ENCODE data around the gene HSDL1. TPM values are rescaled to one million over a fixed set of nuclear protein-coding genes. Genes with fewer than 3 reads are reported as not detected.

Gene HSDL1
- total and polyA plus RNA-seq, 9 donors, result 14.8 to 20.3 (median 17.1) TPM

GRCh38 chr16:84084570-84085270 is 60.3 kb downstream of the HSDL1 start:
- WGBS (ENCODE audit: insufficient coverage), result 52% methylated on average over 10 of the region's 11 CpGs
- no peaks in the 10 kb centered on the region for H3K27me3 ChIP-seq (ENCODE audit: control insufficient read depth, insufficient read depth, low read length)
- H3K36me3 ChIP-seq (ENCODE audit: control insufficient read depth, insufficient read depth, low read length), result peaks cover 70% of the 10 kb centered on the region
- H3K9me3 ChIP-seq (replicated peaks; ENCODE audit: control insufficient read depth, low read depth, low read length), result no peaks in the 10 kb centered on the region
- no peaks in the 10 kb centered on the region for H3K4me1 ChIP-seq (ENCODE audit: control insufficient read depth, insufficient read depth, low read length)
- no peak overlapping the region for H3K27ac ChIP-seq (ENCODE audit: low read length)
- peak; percentile 37 for DNase-seq
- no peak overlapping the region for H3K4me3 ChIP-seq (ENCODE audit: low read length)

- WGBS (ENCODE audit: insufficient coverage), result 94% methylated on average over 9 of the region's 11 CpGs
- H3K4me1 ChIP-seq (ENCODE audit: control insufficient read depth, insufficient read depth, low read length), result no peaks in the 10 kb centered on the region
- peak; percentile 30 for DNase-seq
- no peaks in the 10 kb centered on the region for H3K27me3 ChIP-seq (ENCODE audit: control insufficient read depth, insufficient read depth, low read length)
- H3K4me3 ChIP-seq (ENCODE audit: low read length), result no peak overlapping the region
- no peak overlapping the region for H3K27ac ChIP-seq (ENCODE audit: low read length)
- H3K36me3 ChIP-seq (ENCODE audit: control insufficient read depth, insufficient read depth, low read length), result peaks cover 69% of the 10 kb centered on the region
- H3K9me3 ChIP-seq (replicated peaks; ENCODE audit: control insufficient read depth, low read depth, low read length), result no peaks in the 10 kb centered on the region
Measured at GRCh38 chr16:84082835-84083569, 62.0 kb downstream of the HSDL1 start.

- Histone ChIP-seq H3K36me3 (ENCODE audit: control insufficient read depth, insufficient read depth, low read length) (peaks cover 63% of the 10 kb centered on the region), H3K9me3 (replicated peaks; ENCODE audit: control insufficient read depth, low read depth, low read length) (no peaks in the 10 kb centered on the region), H3K27me3 (ENCODE audit: control insufficient read depth, insufficient read depth, low read length) (no peaks in the 10 kb centered on the region), H3K4me1 (ENCODE audit: control insufficient read depth, insufficient read depth, low read length) (no peaks in the 10 kb centered on the region), H3K27ac (ENCODE audit: low read length) (no peak overlapping the region), H3K4me3 (ENCODE audit: low read length) (no peak overlapping the region)
- DNase-seq, result no peak
- no CpG with 5 or more reads among the region's 6 CpGs for WGBS (ENCODE audit: insufficient coverage)
Measured at GRCh38 chr16:84082110-84082509, 62.9 kb downstream of the HSDL1 start.

GRCh38 chr16:84081446-84081989 is 63.5 kb downstream of the HSDL1 start:
- no peak for DNase-seq
- H3K4me3 ChIP-seq (ENCODE audit: low read length), result no peak overlapping the region
- 76% methylated on average over 5 of the region's 14 CpGs for WGBS (ENCODE audit: insufficient coverage)

GRCh38 chr16:84080813-84081212 is 64.2 kb downstream of the HSDL1 start:
- H3K4me3 ChIP-seq (ENCODE audit: low read length), result no peak overlapping the region
- no peaks in the 10 kb centered on the region for H3K27me3 ChIP-seq (ENCODE audit: control insufficient read depth, insufficient read depth, low read length)
- peaks cover 56% of the 10 kb centered on the region for H3K36me3 ChIP-seq (ENCODE audit: control insufficient read depth, insufficient read depth, low read length)
- DNase-seq, result no peak
- no peaks in the 10 kb centered on the region for H3K9me3 ChIP-seq (replicated peaks; ENCODE audit: control insufficient read depth, low read depth, low read length)
- WGBS (ENCODE audit: insufficient coverage), result 65% methylated on average over 5 of the region's 6 CpGs
- H3K4me1 ChIP-seq (ENCODE audit: control insufficient read depth, insufficient read depth, low read length), result no peaks in the 10 kb centered on the region
- H3K27ac ChIP-seq (ENCODE audit: low read length), result no peak overlapping the region

More at GRCh38 chr16:84081446-84081989, 63.5 kb downstream of the HSDL1 start:
- H3K4me1 ChIP-seq (ENCODE audit: control insufficient read depth, insufficient read depth, low read length), result no peaks in the 10 kb centered on the region
- no peak overlapping the region for H3K27ac ChIP-seq (ENCODE audit: low read length)
- H3K9me3 ChIP-seq (replicated peaks; ENCODE audit: control insufficient read depth, low read depth, low read length), result no peaks in the 10 kb centered on the region
- no peaks in the 10 kb centered on the region for H3K27me3 ChIP-seq (ENCODE audit: control insufficient read depth, insufficient read depth, low read length)
- H3K36me3 ChIP-seq (ENCODE audit: control insufficient read depth, insufficient read depth, low read length), result peaks cover 61% of the 10 kb centered on the region

GRCh38 chr16:84080378-84080777 is 64.6 kb downstream of the HSDL1 start:
- Histone ChIP-seq H3K36me3 (ENCODE audit: control insufficient read depth, insufficient read depth, low read length) (peaks cover 57% of the 10 kb centered on the region), H3K27ac (ENCODE audit: low read length) (no peak overlapping the region), H3K9me3 (replicated peaks; ENCODE audit: control insufficient read depth, low read depth, low read length) (no peaks in the 10 kb centered on the region), H3K4me3 (ENCODE audit: low read length) (no peak overlapping the region), H3K27me3 (ENCODE audit: control insufficient read depth, insufficient read depth, low read length) (no peaks in the 10 kb centered on the region), H3K4me1 (ENCODE audit: control insufficient read depth, insufficient read depth, low read length) (no peaks in the 10 kb centered on the region)
- WGBS (ENCODE audit: insufficient coverage), result 76% methylated on average over 8 of the region's 8 CpGs
- DNase-seq, result no peak

GRCh38 chr16:84079664-84080063 is 65.3 kb downstream of the HSDL1 start:
- peaks cover 61% of the 10 kb centered on the region for H3K36me3 ChIP-seq (ENCODE audit: control insufficient read depth, insufficient read depth, low read length)
- H3K4me3 ChIP-seq (ENCODE audit: low read length), result no peak overlapping the region
- WGBS (ENCODE audit: insufficient coverage), result 96% methylated on average over 6 of the region's 6 CpGs
- no peaks in the 10 kb centered on the region for H3K4me1 ChIP-seq (ENCODE audit: control insufficient read depth, insufficient read depth, low read length)
- H3K9me3 ChIP-seq (replicated peaks; ENCODE audit: control insufficient read depth, low read depth, low read length), result no peaks in the 10 kb centered on the region
- no peak for DNase-seq
- H3K27ac ChIP-seq (ENCODE audit: low read length), result no peak overlapping the region
- H3K27me3 ChIP-seq (ENCODE audit: control insufficient read depth, insufficient read depth, low read length), result no peaks in the 10 kb centered on the region

- Histone ChIP-seq H3K27me3 (ENCODE audit: control insufficient read depth, insufficient read depth, low read length) (no peaks in the 10 kb centered on the region), H3K36me3 (ENCODE audit: control insufficient read depth, insufficient read depth, low read length) (peaks cover 57% of the 10 kb centered on the region), H3K9me3 (replicated peaks; ENCODE audit: control insufficient read depth, low read depth, low read length) (no peaks in the 10 kb centered on the region), H3K4me1 (ENCODE audit: control insufficient read depth, insufficient read depth, low read length) (no peaks in the 10 kb centered on the region), H3K27ac (ENCODE audit: low read length) (no peak overlapping the region), H3K4me3 (ENCODE audit: low read length) (no peak overlapping the region)
- DNase-seq, result no peak
- 96% methylated on average over 6 of the region's 11 CpGs for WGBS (ENCODE audit: insufficient coverage)
Measured at GRCh38 chr16:84075376-84075775, 69.6 kb downstream of the HSDL1 start.

GRCh38 chr16:84074721-84075120 is 70.3 kb downstream of the HSDL1 start:
- H3K4me3 ChIP-seq (ENCODE audit: low read length), result no peak overlapping the region
- no peaks in the 10 kb centered on the region for H3K4me1 ChIP-seq (ENCODE audit: control insufficient read depth, insufficient read depth, low read length)

More at GRCh38 chr16:84074721-84075120, 70.3 kb downstream of the HSDL1 start:
- no peak overlapping the region for H3K27ac ChIP-seq (ENCODE audit: low read length)
- H3K36me3 ChIP-seq (ENCODE audit: control insufficient read depth, insufficient read depth, low read length), result peaks cover 54% of the 10 kb centered on the region
- WGBS (ENCODE audit: insufficient coverage), result 85% methylated on average over 3 of the region's 3 CpGs
- no peaks in the 10 kb centered on the region for H3K9me3 ChIP-seq (replicated peaks; ENCODE audit: control insufficient read depth, low read depth, low read length)
- H3K27me3 ChIP-seq (ENCODE audit: control insufficient read depth, insufficient read depth, low read length), result no peaks in the 10 kb centered on the region
- DNase-seq, result no peak

Data from muscle of leg (tissue), 11 donors.